Stomach (tissue), 4 donors: ENCODE data around the gene OBSL1.

Source experiments
- EP300 ChIP-seq: sonication (generic); formaldehyde crosslinking; IDR thresholded peaks from one replicate; pipeline ENCODE4 v1.6.1; 2017; ENCODE audit warnings: antibody characterized with exemption
- POLR2A ChIP-seq, 4 donors: fragments of 450-650 bp; IDR thresholded peaks; one replicate each; pipeline ENCODE4 v1.6.1; 2016; ENCODE audit warnings: antibody characterized with exemption in 4 of 4, control low read depth in 2 of 4, mild to moderate bottlenecking in 1 of 4, moderate library complexity in 1 of 4
- POLR2AphosphoS5 ChIP-seq, 3 donors: sonication (generic); formaldehyde crosslinking; IDR thresholded peaks; one replicate each; pipeline ENCODE4 v1.6.1; 2016; ENCODE audit warnings: antibody characterized with exemption in 3 of 3
- TF ChIP-seq, protein P1 (sequence below), 7 experiments: fragments of 450-650 bp in 4 of 7; fragments of 200-600 bp in 3 of 7; sonication (generic) in 3 of 7; IDR thresholded peaks; one replicate each; pipeline ENCODE4 v1.5.1; 2016 to 2019; ENCODE audit warnings: antibody characterized with exemption in 7 of 7, control low read depth in 2 of 7, mild to moderate bottlenecking in 1 of 7

DNA sequence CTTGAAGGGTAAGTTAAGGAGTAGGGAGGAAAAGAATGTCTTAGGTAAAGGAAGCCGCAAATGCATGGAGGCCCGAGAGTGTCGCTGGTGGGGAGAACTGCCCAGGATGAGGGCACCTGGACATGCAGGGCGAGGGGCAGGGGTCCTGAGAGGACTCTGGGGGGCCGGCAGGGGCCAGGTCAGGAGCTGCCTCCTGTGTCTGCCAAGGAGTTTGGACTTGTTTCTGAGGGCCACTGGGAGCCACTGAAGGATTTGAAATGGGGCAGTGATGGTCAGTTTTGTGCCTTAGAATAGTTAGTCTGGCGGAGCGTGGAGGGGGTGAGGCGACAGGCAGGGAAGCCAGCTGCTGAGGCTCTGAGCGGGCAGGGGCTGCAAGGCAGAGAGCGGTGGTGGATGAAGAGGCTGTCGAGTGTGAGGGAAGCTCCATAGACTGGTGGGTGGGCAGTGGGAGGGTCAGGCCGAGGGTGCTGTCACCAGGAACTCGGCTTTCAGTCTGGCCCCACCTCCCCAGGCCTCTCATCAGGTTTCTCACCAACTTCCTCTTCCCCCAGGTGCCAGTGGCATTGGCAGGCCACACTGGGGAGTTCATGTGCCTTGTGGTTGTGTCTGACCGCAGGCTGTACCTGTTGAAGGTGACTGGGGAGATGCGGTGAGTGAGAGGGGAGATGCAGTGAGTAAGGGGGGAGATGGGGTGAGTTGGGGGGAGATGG is 41.4 kb upstream of the OBSL1 start:
- TF ChIP-seq, protein P1, sequence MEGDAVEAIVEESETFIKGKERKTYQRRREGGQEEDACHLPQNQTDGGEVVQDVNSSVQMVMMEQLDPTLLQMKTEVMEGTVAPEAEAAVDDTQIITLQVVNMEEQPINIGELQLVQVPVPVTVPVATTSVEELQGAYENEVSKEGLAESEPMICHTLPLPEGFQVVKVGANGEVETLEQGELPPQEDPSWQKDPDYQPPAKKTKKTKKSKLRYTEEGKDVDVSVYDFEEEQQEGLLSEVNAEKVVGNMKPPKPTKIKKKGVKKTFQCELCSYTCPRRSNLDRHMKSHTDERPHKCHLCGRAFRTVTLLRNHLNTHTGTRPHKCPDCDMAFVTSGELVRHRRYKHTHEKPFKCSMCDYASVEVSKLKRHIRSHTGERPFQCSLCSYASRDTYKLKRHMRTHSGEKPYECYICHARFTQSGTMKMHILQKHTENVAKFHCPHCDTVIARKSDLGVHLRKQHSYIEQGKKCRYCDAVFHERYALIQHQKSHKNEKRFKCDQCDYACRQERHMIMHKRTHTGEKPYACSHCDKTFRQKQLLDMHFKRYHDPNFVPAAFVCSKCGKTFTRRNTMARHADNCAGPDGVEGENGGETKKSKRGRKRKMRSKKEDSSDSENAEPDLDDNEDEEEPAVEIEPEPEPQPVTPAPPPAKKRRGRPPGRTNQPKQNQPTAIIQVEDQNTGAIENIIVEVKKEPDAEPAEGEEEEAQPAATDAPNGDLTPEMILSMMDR (IDR thresholded peaks at IDR 0.05), result no peak
- TF ChIP-seq POLR2AphosphoS5 (IDR thresholded peaks at IDR 0.05) (no peak), POLR2A (IDR thresholded peaks at IDR 0.05) (no peak), EP300 (no peak)
